NT2/D1 (cell line): Measurements from ENCODE around the gene MSL1.

Source experiments
- DNase-seq: peaks from one replicate; pipeline ENCODE4 v3.0.0-alpha.2; 2011; ENCODE audit warnings: low read depth, low spot score
- H3K27me3 ChIP-seq: 2 replicates; pipeline ENCODE4 v1.6.0; 2011; ENCODE audit warnings: mild to moderate bottlenecking; ENCODE audit not compliant: insufficient read length, insufficient read depth
- H3K36me3 ChIP-seq: 2 replicates; pipeline ENCODE4 v1.6.1; 2011; ENCODE audit warnings: mild to moderate bottlenecking, low read length, mixed read lengths; ENCODE audit not compliant: insufficient read depth, insufficient read length
- H3K4me1 ChIP-seq: 2 replicates; pipeline ENCODE4 v1.5.1; 2011; ENCODE audit not compliant: insufficient read depth, insufficient read length
- H3K4me3 ChIP-seq: 2 replicates; pipeline ENCODE4 v1.5.1; 2011; ENCODE audit warnings: low read depth; ENCODE audit not compliant: insufficient read length
- H3K9ac ChIP-seq: 2 replicates; pipeline ENCODE4 v1.6.0; 2011; ENCODE audit warnings: low read depth; ENCODE audit not compliant: insufficient read length
- H3K9me3 ChIP-seq: 2 replicates; pipeline ENCODE4 v1.5.1; 2011; ENCODE audit warnings: mild to moderate bottlenecking, low read length; ENCODE audit not compliant: insufficient read depth
- SUZ12 ChIP-seq: IDR thresholded peaks from 2 replicates; pipeline ENCODE4 v1.6.1; 2011; ENCODE audit not compliant: insufficient read length, insufficient read depth; ENCODE audit errors: extremely low read depth
- YY1 ChIP-seq: IDR thresholded peaks from 2 replicates; pipeline ENCODE4 v1.6.1; 2011; ENCODE audit not compliant: insufficient read length, insufficient read depth
- ZNF274 ChIP-seq: IDR thresholded peaks from 2 replicates; pipeline ENCODE4 v1.6.1; 2011; ENCODE audit warnings: mild to moderate bottlenecking, low read depth, low read length

The MSL1 gene

DNA sequence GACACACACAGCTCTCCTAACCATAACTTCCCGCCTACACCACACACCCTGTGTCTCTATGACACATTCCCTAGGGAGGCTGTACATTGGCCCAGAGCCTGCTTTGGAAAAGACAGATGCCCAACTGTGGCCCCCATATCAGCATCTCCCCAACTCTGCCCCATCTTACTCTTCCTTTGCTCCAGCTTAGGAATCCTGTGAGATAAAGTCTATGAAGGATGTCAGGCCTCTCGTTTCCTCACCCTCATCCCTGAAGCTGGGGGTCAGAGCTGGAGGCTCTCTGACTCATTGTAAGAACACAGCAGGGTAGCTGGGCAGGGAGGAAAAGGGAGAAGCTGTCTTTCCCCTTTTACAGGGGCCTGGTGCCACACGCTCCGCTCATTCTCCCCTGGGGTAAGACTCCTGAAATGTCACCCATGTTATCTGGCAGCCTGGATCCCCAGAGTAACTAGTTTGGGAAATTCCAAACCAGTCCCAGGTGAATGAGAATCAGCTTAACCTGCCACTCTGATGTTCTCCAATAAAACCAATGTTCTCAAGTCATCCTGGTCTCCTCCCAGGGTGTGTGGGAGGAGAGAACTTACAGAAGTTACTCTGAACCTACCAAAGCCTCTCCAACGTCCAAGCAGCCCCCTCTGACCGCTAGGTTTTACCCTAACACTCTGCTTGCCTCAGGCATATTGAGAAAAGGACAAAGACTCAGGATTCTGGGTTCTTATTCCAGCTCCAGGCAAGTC lies 58.3 kb downstream of the MSL1 start:
- Histone ChIP-seq H3K4me3 (no peak overlapping the region), H3K36me3 (peaks cover 24% of the 10 kb centered on the region), H3K9ac (peak overlapping the region; percentile 33), H3K4me1 (peaks cover 35% of the 10 kb centered on the region), H3K9me3 (no peaks in the 10 kb centered on the region), H3K27me3 (no peaks in the 10 kb centered on the region)
- no peak for DNase-seq
- no peak for TF ChIP-seq YY1
- no peak for TF ChIP-seq ZNF274

DNA sequence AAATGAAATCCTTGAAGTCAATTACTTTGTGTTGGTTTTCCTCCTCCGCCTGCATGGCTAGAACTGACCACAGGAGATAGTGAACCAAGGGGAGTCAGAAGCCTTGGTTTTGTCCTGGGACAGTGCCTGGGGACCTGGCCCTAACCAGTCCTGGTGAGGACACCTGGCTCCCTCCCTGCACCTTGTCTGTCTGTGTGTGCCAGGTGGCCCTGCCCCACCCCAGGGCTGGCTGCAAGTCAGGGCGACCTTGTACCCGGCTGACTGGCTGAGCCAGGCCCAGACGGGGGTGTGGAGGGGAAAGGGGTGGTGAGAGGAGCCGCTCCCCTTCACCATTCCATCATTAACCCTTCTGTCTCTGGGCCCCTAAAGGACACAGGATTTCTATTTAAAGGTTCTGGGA lies 58.9 kb downstream of the MSL1 start:
- DNase-seq, result no peak
- H3K4me1 ChIP-seq, result peaks cover 35% of the 10 kb centered on the region
- no peak for TF ChIP-seq YY1
- H3K27me3 ChIP-seq, result no peaks in the 10 kb centered on the region
- peak overlapping the region; percentile 1 for H3K9ac ChIP-seq
- no peaks in the 10 kb centered on the region for H3K9me3 ChIP-seq
- H3K4me3 ChIP-seq, result no peak overlapping the region
- H3K36me3 ChIP-seq, result peaks cover 22% of the 10 kb centered on the region

DNA sequence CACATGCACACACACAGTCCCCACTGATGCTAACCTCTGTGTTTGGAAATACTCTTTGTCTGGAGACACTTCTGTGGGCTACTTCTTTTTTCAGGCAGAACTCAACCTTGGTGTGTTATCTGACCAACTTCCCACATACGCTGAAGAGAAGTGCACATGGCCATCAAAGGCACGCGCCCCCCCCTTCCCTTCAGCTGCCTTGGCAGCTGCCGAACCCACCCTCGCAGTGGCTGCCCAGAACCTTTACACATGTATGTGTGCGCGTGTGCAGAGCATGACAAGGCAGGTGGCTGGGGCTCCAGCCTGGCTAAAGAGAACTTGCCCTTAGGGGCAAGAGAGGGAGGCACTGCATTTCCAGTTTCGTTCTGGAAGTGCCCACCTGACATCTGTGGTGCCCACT lies 59.4 kb downstream of the MSL1 start:
- Histone ChIP-seq H3K36me3 (peaks cover 17% of the 10 kb centered on the region), H3K9me3 (no peaks in the 10 kb centered on the region), H3K9ac (no peak overlapping the region), H3K27me3 (no peaks in the 10 kb centered on the region), H3K4me3 (no peak overlapping the region), H3K4me1 (peaks cover 35% of the 10 kb centered on the region)
- no peak for DNase-seq
- TF ChIP-seq SUZ12, result no peak
- TF ChIP-seq ZNF274, result no peak
- TF ChIP-seq YY1, result no peak

DNA sequence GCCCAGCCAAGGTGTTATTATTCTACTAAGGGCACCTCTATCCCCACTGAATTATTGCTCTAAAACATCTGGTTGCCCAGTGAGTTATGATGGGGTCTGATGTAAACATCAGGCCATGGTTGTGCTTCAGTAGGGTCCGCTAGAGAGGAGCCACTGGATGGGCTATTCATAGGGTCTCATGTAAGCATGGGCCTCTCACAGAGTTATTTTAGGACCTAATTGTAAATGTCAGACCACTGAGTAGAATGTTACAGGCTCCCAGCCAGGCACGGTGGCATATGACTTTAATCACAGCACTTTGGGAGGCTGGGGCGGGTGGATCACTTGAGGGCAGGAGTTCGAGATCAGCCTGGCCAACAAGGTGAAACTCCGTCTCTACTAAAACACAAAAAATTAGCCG lies 60.8 kb downstream of the MSL1 start:
- H3K9me3 ChIP-seq, result no peaks in the 10 kb centered on the region
- no peaks in the 10 kb centered on the region for H3K27me3 ChIP-seq
- H3K9ac ChIP-seq, result no peak overlapping the region
- no peak overlapping the region for H3K4me3 ChIP-seq
- no peak for TF ChIP-seq ZNF274
- no peak for TF ChIP-seq YY1
- no peak for TF ChIP-seq SUZ12
- peaks cover 7% of the 10 kb centered on the region for H3K36me3 ChIP-seq
- peaks cover 29% of the 10 kb centered on the region for H3K4me1 ChIP-seq
- DNase-seq, result no peak
